ENCODE measurements around the gene ZSCAN31. TPM values are rescaled to one million over a fixed set of nuclear protein-coding genes. Genes with fewer than 3 reads are reported as not detected.

Gene ZSCAN31
- 1.9 and 2.1 TPM in 2 replicates for polyA plus RNA-seq (2012; rRNA removed)
- 2.0 and 2.3 TPM in 2 replicates for polyA plus RNA-seq (2012; cell fraction: cytosol; rRNA removed)
- 2.1 and 3.1 TPM in 2 replicates for polyA plus RNA-seq (2012; cell fraction: nucleus; rRNA removed)

- peaks cover 0 to 7% of the 10 kb centered on the region in 2 experiments; a peak in 2 of 4 replicates for H3K4me1 ChIP-seq (ENCODE audit: control insufficient read depth in 1 of 2, insufficient read depth in 2 of 2, low read depth in 1 of 2, low read length in 1 of 2)
- CTCF ChIA-PET, result interaction anchor here (0.6 to 5.0 kb wide), 3 partner anchors 20 to 59 kb away, joined by 3 to 29 read pairs (median 3); partner anchors contain the start of gene PGBD1
- peak; percentile 68 for TF ChIP-seq TAF1 (IDR thresholded peaks at IDR 0.05; ENCODE audit: borderline replicate concordance, low read depth, low read length)
- TF ChIP-seq, protein P1, sequence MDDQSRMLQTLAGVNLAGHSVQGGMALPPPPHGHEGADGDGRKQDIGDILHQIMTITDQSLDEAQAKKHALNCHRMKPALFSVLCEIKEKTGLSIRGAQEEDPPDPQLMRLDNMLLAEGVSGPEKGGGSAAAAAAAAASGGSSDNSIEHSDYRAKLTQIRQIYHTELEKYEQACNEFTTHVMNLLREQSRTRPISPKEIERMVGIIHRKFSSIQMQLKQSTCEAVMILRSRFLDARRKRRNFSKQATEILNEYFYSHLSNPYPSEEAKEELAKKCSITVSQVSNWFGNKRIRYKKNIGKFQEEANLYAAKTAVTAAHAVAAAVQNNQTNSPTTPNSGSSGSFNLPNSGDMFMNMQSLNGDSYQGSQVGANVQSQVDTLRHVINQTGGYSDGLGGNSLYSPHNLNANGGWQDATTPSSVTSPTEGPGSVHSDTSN (IDR thresholded peaks at IDR 0.05), result peak; percentile 27
- no peak for TF ChIP-seq RAD21 (IDR thresholded peaks at IDR 0.05; ENCODE audit: low read length)
- no peak for TF ChIP-seq CTCF (IDR thresholded peaks at IDR 0.05)
- TF ChIP-seq GABPA (IDR thresholded peaks at IDR 0.05; ENCODE audit: low read depth), result peak; percentile 63
- TF ChIP-seq SMC3 (IDR thresholded peaks at IDR 0.05; ENCODE audit: low read depth, low read length), result no peak
- no peak for TF ChIP-seq USF2 (IDR thresholded peaks at IDR 0.05; ENCODE audit: borderline replicate concordance, low read depth, low read length)
- TF ChIP-seq FOSL2 (IDR thresholded peaks at IDR 0.05; ENCODE audit: borderline replicate concordance, low read depth), result peak; percentile 77
- TF ChIP-seq, protein P2, sequence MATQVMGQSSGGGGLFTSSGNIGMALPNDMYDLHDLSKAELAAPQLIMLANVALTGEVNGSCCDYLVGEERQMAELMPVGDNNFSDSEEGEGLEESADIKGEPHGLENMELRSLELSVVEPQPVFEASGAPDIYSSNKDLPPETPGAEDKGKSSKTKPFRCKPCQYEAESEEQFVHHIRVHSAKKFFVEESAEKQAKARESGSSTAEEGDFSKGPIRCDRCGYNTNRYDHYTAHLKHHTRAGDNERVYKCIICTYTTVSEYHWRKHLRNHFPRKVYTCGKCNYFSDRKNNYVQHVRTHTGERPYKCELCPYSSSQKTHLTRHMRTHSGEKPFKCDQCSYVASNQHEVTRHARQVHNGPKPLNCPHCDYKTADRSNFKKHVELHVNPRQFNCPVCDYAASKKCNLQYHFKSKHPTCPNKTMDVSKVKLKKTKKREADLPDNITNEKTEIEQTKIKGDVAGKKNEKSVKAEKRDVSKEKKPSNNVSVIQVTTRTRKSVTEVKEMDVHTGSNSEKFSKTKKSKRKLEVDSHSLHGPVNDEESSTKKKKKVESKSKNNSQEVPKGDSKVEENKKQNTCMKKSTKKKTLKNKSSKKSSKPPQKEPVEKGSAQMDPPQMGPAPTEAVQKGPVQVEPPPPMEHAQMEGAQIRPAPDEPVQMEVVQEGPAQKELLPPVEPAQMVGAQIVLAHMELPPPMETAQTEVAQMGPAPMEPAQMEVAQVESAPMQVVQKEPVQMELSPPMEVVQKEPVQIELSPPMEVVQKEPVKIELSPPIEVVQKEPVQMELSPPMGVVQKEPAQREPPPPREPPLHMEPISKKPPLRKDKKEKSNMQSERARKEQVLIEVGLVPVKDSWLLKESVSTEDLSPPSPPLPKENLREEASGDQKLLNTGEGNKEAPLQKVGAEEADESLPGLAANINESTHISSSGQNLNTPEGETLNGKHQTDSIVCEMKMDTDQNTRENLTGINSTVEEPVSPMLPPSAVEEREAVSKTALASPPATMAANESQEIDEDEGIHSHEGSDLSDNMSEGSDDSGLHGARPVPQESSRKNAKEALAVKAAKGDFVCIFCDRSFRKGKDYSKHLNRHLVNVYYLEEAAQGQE (IDR thresholded peaks at IDR 0.05; ENCODE audit: low read depth, low read length), result no peak
- TF ChIP-seq EP300 (IDR thresholded peaks at IDR 0.05; ENCODE audit: borderline replicate concordance in 1 of 2, low read depth in 1 of 2, low read length in 1 of 2), result no peak
- TF ChIP-seq JUND (IDR thresholded peaks at IDR 0.05), result peak; percentile 70
- no peak for TF ChIP-seq SIN3A (IDR thresholded peaks at IDR 0.05; ENCODE audit: borderline replicate concordance, low read depth, low read length)
- peak; percentile 90; the same call in 1 of the 2 replicates for TF ChIP-seq POLR2AphosphoS5 (IDR thresholded peaks at IDR 0.05; ENCODE audit: low read depth, low read length)
- TF ChIP-seq, protein P3, sequence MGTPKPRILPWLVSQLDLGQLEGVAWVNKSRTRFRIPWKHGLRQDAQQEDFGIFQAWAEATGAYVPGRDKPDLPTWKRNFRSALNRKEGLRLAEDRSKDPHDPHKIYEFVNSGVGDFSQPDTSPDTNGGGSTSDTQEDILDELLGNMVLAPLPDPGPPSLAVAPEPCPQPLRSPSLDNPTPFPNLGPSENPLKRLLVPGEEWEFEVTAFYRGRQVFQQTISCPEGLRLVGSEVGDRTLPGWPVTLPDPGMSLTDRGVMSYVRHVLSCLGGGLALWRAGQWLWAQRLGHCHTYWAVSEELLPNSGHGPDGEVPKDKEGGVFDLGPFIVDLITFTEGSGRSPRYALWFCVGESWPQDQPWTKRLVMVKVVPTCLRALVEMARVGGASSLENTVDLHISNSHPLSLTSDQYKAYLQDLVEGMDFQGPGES (IDR thresholded peaks at IDR 0.05; ENCODE audit: low read depth, low read length), result no peak; the same call in 1 of the 2 replicates
- no peak for TF ChIP-seq FOXJ3 (CRISPR knock-in tag; IDR thresholded peaks at IDR 0.05)
- TF ChIP-seq GATA2 (CRISPR knock-in tag; IDR thresholded peaks at IDR 0.05), result 0 out of 2 replicates have a peak, but pooled peaks have one; percentile 18
- 0 out of 2 replicates have a peak, but pooled peaks have one; percentile 16 for TF ChIP-seq MXI1 (IDR thresholded peaks at IDR 0.05; ENCODE audit: low read depth, low read length)
- TF ChIP-seq RXRA (IDR thresholded peaks at IDR 0.05; ENCODE audit: borderline replicate concordance, low read depth), result no peak
- no peak for TF ChIP-seq USF1 (IDR thresholded peaks at IDR 0.05; ENCODE audit: borderline replicate concordance, low read depth)
- TF ChIP-seq, protein P4, sequence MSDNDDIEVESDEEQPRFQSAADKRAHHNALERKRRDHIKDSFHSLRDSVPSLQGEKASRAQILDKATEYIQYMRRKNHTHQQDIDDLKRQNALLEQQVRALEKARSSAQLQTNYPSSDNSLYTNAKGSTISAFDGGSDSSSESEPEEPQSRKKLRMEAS (IDR thresholded peaks at IDR 0.05; ENCODE audit: low read depth), result peak; percentile 29
- peak; percentile 72 for TF ChIP-seq NRF1 (IDR thresholded peaks at IDR 0.05; ENCODE audit: low read depth, low read length)
- peak; percentile 3; the same call in 1 of the 2 replicates for TF ChIP-seq TCF12 (IDR thresholded peaks at IDR 0.05)
Observed at GRCh38 chr6:28335564-28336283, at the start of gene ZSCAN31. Gene ZSCAN31 (minus strand): TSS chr6:28336148. CDS start chr6:28329683, 6,465 bp downstream.

More at GRCh38 chr6:28335564-28336283, at the start of gene ZSCAN31:
- Histone ChIP-seq H3F3A (replicated peaks; ENCODE audit: insufficient read depth) (peaks cover 11% of the 10 kb centered on the region), H3K4me3 (ENCODE audit: low read depth in 2 of 2, low read length in 1 of 2) (peak within 1 kb of the TSS; percentile 74 to 93), H4K20me1 (ENCODE audit: insufficient read depth) (no peaks in the 10 kb centered on the region), H3K9me3 (no peaks in the 10 kb centered on the region), H3K9ac (peak within 1 kb of the TSS; percentile 70; the same call in 1 of the 2 replicates), H3K36me3 (replicated peaks in 1 of 2; ENCODE audit: control insufficient read depth in 1 of 2, insufficient read depth in 2 of 2, low read length in 1 of 2) (no peaks in the 10 kb centered on the region), H3K9me2 (no peaks in the 10 kb centered on the region), H3K27me3 (ENCODE audit: insufficient read depth) (no peaks in the 10 kb centered on the region), H3K79me2 (ENCODE audit: insufficient read depth) (no peaks in the 10 kb centered on the region), H3K4me2 (peak within 1 kb of the TSS; percentile 87), H3K27ac (ENCODE audit: low read depth in 2 of 2, low read length in 1 of 2) (peak within 1 kb of the TSS; percentile 92 to 99), H2AFZ (ENCODE audit: low read depth) (peak within 1 kb of the TSS; percentile 84)
- 1% methylated on average over 33 of the region's 35 CpGs for WGBS (ENCODE audit: low lambda C conversion rate)
- peak; percentile 81 for DNase-seq
- POLR2A ChIA-PET, result interaction anchor here (0.6 to 3.2 kb wide), 18 partner anchors 9 to 528 kb away, joined by 3 to 14 read pairs (median 4); partner anchors contain the start of genes PGBD1, ZKSCAN3, ZKSCAN8 and ZSCAN26
